Suprapubic skin (tissue), 4 donors: ENCODE measurements around the gene DUSP21.

Experiments
- EP300 ChIP-seq: sonication (generic); formaldehyde crosslinking; IDR thresholded peaks from one replicate; pipeline ENCODE4 v1.6.1; 2017; ENCODE audit warnings: antibody characterized with exemption
- POLR2A ChIP-seq, 2 donors: fragments of 450-650 bp; IDR thresholded peaks; one replicate each; pipeline ENCODE4 v1.6.1; 2017; ENCODE audit warnings: antibody characterized with exemption in 2 of 2, mild to moderate bottlenecking in 2 of 2, moderate library complexity in 2 of 2
- POLR2AphosphoS5 ChIP-seq, 3 donors: sonication (generic); formaldehyde crosslinking; IDR thresholded peaks; one replicate each; pipeline ENCODE4 v1.6.1; 2017; ENCODE audit warnings: antibody characterized with exemption in 3 of 3
- TF ChIP-seq, protein P1 (sequence below), 2 donors: fragments of 200-600 bp in 1 of 2; fragments of 450-650 bp in 1 of 2; sonication (generic) in 1 of 2; IDR thresholded peaks; one replicate each; pipeline ENCODE4 v1.5.1; 2016 to 2019; ENCODE audit warnings: antibody characterized with exemption in 2 of 2, mild to moderate bottlenecking in 1 of 2, moderate library complexity in 1 of 2

DNA sequence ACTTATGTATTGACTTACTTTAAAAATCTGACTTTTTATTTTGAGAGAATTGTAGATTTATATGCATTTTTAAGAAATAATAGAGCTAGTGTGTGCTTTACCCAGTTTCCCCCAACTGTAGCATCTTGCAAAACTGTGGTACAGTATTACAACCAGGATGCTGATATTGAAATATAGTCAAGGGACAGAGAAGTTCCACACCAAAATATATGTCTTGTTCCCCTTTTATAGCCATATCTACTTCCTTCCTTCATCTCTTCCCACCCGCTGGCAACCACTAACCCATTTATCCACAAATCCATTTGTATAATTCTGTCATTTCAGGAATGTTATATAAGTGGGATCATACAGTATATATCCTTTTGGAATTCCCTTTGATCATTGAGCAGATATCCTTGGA is 46.0 kb downstream of the DUSP21 start:
- TF ChIP-seq, protein P1, sequence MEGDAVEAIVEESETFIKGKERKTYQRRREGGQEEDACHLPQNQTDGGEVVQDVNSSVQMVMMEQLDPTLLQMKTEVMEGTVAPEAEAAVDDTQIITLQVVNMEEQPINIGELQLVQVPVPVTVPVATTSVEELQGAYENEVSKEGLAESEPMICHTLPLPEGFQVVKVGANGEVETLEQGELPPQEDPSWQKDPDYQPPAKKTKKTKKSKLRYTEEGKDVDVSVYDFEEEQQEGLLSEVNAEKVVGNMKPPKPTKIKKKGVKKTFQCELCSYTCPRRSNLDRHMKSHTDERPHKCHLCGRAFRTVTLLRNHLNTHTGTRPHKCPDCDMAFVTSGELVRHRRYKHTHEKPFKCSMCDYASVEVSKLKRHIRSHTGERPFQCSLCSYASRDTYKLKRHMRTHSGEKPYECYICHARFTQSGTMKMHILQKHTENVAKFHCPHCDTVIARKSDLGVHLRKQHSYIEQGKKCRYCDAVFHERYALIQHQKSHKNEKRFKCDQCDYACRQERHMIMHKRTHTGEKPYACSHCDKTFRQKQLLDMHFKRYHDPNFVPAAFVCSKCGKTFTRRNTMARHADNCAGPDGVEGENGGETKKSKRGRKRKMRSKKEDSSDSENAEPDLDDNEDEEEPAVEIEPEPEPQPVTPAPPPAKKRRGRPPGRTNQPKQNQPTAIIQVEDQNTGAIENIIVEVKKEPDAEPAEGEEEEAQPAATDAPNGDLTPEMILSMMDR (IDR thresholded peaks at IDR 0.05) = no peak
- TF ChIP-seq EP300 (no peak), POLR2AphosphoS5 (IDR thresholded peaks at IDR 0.05) (no peak), POLR2A (IDR thresholded peaks at IDR 0.05) (no peak)
